Activated CD8-positive, alpha-beta memory T cell treated with anti-CD3 and anti-CD28 coated beads for 48 hours (primary cell): ENCODE data around the gene DAND5.

ENCODE experiments used
- DNase-seq, 3 experiments: peaks; one replicate each; pipeline ENCODE4 v3.0.0-alpha.2; 2020; ENCODE audit warnings: low read depth in 2 of 3, low spot score in 2 of 3

The DAND5 gene

GRCh38 chr19:13022111-13022858 lies 52.9 kb downstream of the DAND5 start:
- DNase-seq = no peak

- no peak for DNase-seq
These were observed 53.7 kb downstream of the DAND5 start for GRCh38 chr19:13022859-13023636.

DNA sequence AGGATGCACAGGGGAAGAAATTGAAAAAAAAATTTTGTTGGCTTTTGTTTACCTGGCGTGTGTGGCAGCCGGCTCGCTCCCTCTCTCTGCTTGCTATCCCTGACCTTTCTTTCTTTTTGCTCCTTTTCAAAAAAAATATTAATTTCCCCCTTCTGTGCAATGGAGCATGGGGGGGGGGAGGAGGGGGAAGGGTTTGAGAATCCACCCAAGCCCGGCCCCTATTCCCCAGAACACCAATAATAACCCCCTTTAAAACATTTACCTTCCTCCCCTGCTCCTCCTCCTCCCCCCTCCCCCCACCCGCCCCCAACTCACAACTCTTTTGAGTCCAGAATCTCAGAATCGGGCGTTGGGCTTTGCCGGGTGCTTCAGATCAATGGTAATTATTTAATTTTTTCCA lies 54.3 kb downstream of the DAND5 start:
- DNase-seq = no peak
